Measurements from ENCODE around the gene MFN2.
"Not testable (repeated sequence)": the region's sequence is repeated elsewhere in the genome, so short reads cannot be mapped to it uniquely, and the experiment has no call there.

The MFN2 gene

DNA sequence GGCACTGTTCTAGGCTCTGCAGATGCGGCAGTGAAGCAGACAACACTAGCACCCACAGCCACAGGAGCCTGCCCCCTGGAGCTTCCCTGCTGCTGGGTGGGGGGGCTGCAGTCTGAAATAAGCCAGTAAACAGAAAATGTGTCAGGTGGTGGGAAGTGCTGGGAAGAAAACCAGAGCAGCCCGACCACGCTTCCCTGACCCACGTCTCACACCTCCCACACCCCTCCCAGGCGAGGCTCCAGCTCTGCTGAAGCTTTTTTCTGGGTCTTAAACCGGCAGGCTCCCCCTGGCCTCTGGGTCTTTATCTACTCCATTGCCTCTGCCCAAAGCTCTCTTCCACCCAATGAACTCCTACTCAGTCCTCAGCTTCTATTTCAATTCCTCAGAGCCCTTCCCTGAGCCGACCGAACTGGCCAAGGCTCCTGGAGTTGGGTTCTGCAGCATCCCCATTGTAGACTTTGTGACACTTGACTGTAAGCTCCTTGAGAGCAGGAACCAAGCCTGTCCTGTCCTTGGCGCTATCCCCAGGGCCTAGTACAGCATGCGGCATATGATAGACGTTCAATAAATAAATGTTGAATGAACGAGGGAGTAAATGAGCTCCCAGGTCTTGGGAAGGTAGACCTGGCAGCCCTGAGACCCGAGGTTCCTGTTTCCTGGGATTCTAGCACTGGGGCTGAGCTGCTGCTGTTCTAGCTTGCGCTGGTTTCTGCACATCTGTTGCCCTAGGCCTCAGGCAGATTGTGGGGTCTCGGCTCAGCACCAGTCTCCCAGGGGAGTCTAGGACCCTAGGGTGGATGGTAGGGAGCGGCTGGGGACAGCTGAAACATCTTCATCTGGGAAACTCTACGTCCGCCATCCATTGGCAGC is 57.5 kb downstream of the MFN2 start:
- peak overlapping the region; percentile 24 for H3K23ac ChIP-seq (ENCODE audit: low read length)
- no peak overlapping the region for H3K27ac ChIP-seq (ENCODE audit: low read depth, low read length)
- H2BK120ac ChIP-seq (ENCODE audit: low read depth, low read length) = no peak overlapping the region
- H3K9ac ChIP-seq (ENCODE audit: low read length) = no peak overlapping the region
- H3K56ac ChIP-seq (ENCODE audit: low read length) = no peak overlapping the region
- no peaks in the 10 kb centered on the region for H3K79me1 ChIP-seq (ENCODE audit: low read length)
- H2BK5ac ChIP-seq (ENCODE audit: low read length) = no peak overlapping the region
- H4K5ac ChIP-seq (ENCODE audit: low read length) = no peak overlapping the region
- H4K8ac ChIP-seq (ENCODE audit: low read depth, low read length) = no peak overlapping the region
- H3K18ac ChIP-seq (ENCODE audit: low read length) = no peak overlapping the region
- no peak overlapping the region for H3K4me3 ChIP-seq (ENCODE audit: low read length)
- no peaks in the 10 kb centered on the region for H3K4me1 ChIP-seq (ENCODE audit: control insufficient read depth, low read depth, low read length)
- H2AK5ac ChIP-seq (ENCODE audit: low read length) = no peak overlapping the region
- no CpG with 5 or more reads among the region's 18 CpGs for WGBS (ENCODE audit: extremely low coverage, insufficient coverage, low lambda C conversion rate)
- no peak overlapping the region for H3K4ac ChIP-seq (ENCODE audit: low read depth, low read length)
- no peak overlapping the region for H2BK15ac ChIP-seq (replicated peaks; ENCODE audit: low read depth)
- H3K4me2 ChIP-seq (ENCODE audit: low read length) = no peak overlapping the region
- H3K79me2 ChIP-seq (ENCODE audit: control insufficient read depth, insufficient read depth, low read length) = no peaks in the 10 kb centered on the region
- no peaks in the 10 kb centered on the region for H3K27me3 ChIP-seq (ENCODE audit: insufficient read depth, low read length, poor library complexity)
- no peak for DNase-seq
- no peaks in the 10 kb centered on the region for H3K36me3 ChIP-seq (ENCODE audit: control insufficient read depth, insufficient read depth, low read length)

DNA sequence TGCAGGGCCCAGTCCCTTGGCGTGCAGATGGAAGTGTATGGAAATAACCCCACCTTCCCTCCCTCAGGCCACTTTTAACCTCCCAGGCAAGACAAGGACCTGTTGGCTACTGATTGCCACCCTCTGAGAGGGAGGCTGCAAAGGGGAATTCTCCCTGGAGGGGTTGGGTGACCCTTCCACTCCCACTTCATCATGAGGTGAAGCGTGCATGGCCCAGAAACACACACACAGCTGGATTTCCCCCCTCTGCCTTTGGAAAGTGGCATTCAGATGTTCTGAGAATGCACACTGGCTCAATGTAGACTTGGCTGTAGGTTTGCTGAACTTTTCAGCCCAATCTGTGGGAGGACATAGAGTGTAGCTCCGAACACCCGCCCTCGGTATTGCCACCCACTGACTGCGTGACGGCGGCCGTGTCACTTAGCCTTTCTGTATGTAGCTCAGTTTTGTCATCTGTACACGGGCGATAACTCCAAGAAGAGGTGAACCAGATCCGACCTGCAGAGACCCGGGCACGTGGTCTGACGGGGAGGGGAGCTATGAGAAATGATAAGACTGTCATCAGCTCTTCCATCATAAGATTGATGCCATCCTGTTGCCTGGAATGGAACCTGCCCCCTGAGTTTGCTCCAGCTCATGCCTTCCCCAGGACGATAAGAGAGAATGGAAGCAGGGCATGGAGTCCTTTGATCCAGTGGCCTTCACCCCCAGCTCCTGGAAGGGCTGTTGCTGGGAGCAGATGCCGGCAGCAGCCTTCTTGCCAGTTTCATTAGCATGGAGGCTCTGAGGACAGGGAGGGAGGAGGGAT is 58.3 kb downstream of the MFN2 start:
- WGBS (ENCODE audit: extremely low coverage, insufficient coverage, low lambda C conversion rate) = no CpG with 5 or more reads among the region's 17 CpGs
- Histone ChIP-seq H3K9ac (ENCODE audit: low read length) (no peak overlapping the region), H2BK15ac (replicated peaks; ENCODE audit: low read depth) (no peak overlapping the region), H3K4me2 (ENCODE audit: low read length) (no peak overlapping the region), H2BK120ac (ENCODE audit: low read depth, low read length) (no peak overlapping the region), H3K27ac (ENCODE audit: low read depth, low read length) (no peak overlapping the region), H4K5ac (ENCODE audit: low read length) (no peak overlapping the region), H2BK5ac (ENCODE audit: low read length) (no peak overlapping the region), H3K79me1 (ENCODE audit: low read length) (no peaks in the 10 kb centered on the region), H3K56ac (ENCODE audit: low read length) (no peak overlapping the region), H4K8ac (ENCODE audit: low read depth, low read length) (no peak overlapping the region), H3K18ac (ENCODE audit: low read length) (no peak overlapping the region), H3K36me3 (ENCODE audit: control insufficient read depth, insufficient read depth, low read length) (no peaks in the 10 kb centered on the region), H3K4me3 (ENCODE audit: low read length) (no peak overlapping the region), H3K27me3 (ENCODE audit: insufficient read depth, low read length, poor library complexity) (no peaks in the 10 kb centered on the region), H3K23ac (ENCODE audit: low read length) (no peak overlapping the region), H3K4ac (ENCODE audit: low read depth, low read length) (no peak overlapping the region), H2AK5ac (ENCODE audit: low read length) (no peak overlapping the region), H3K4me1 (ENCODE audit: control insufficient read depth, low read depth, low read length) (no peaks in the 10 kb centered on the region), H3K79me2 (ENCODE audit: control insufficient read depth, insufficient read depth, low read length) (no peaks in the 10 kb centered on the region)
- no peak for DNase-seq

- no peak overlapping the region for H3K18ac ChIP-seq (ENCODE audit: low read length)
- H2BK5ac ChIP-seq (ENCODE audit: low read length) = no peak overlapping the region
- no peak overlapping the region for H3K9ac ChIP-seq (ENCODE audit: low read length)
- H3K79me1 ChIP-seq (ENCODE audit: low read length) = no peaks in the 10 kb centered on the region
- no peak overlapping the region for H3K4me3 ChIP-seq (ENCODE audit: low read length)
- H3K4me2 ChIP-seq (ENCODE audit: low read length) = no peak overlapping the region
- H4K5ac ChIP-seq (ENCODE audit: low read length) = no peak overlapping the region
- H3K36me3 ChIP-seq (ENCODE audit: control insufficient read depth, insufficient read depth, low read length) = no peaks in the 10 kb centered on the region
- H3K79me2 ChIP-seq (ENCODE audit: control insufficient read depth, insufficient read depth, low read length) = no peaks in the 10 kb centered on the region
- no CpG with 5 or more reads among the region's 2 CpGs for WGBS (ENCODE audit: extremely low coverage, insufficient coverage, low lambda C conversion rate)
- H3K27ac ChIP-seq (ENCODE audit: low read depth, low read length) = no peak overlapping the region
- no peak overlapping the region for H4K8ac ChIP-seq (ENCODE audit: low read depth, low read length)
- no peak overlapping the region for H3K56ac ChIP-seq (ENCODE audit: low read length)
- H2BK120ac ChIP-seq (ENCODE audit: low read depth, low read length) = no peak overlapping the region
- no peak overlapping the region for H2BK15ac ChIP-seq (replicated peaks; ENCODE audit: low read depth)
- H3K27me3 ChIP-seq (ENCODE audit: insufficient read depth, low read length, poor library complexity) = no peaks in the 10 kb centered on the region
- DNase-seq = no peak
- no peaks in the 10 kb centered on the region for H3K4me1 ChIP-seq (ENCODE audit: control insufficient read depth, low read depth, low read length)
- no peak overlapping the region for H2AK5ac ChIP-seq (ENCODE audit: low read length)
- H3K23ac ChIP-seq (ENCODE audit: low read length) = no peak overlapping the region
- no peak overlapping the region for H3K4ac ChIP-seq (ENCODE audit: low read depth, low read length)
Measured at GRCh38 chr1:12039164-12039525, 58.9 kb downstream of the MFN2 start.

DNA sequence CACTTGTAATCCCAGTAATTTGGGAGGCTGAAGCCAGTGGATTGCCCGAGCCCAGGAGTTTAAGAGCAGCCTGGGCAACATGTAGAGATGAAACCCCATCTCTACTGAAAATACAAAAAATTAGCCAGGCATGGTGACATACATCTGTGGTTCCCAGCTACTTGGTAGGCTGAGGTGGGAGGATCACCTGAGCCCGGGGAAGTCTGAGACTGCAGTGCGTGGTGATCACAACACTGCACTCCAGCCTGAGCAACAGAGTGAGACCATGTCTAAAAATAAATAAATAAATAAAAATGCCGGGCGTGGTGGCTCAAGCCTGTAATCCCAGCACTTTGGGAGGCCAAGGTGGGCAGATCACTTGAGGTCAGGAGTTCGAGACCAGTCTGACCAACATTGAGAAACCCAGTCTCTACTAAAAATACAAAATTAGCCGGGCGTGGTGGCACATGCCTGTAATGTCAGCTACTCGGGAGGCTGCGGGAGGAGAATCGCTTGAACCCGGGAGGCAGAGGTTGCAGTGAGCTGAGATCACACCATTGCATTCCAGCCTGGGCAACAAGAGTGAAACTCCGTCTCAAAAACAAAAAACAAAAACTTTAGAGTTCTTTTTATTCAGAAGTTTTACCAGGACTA is 59.7 kb downstream of the MFN2 start:
- not testable (repeated sequence) for H3K36me3 ChIP-seq (ENCODE audit: control insufficient read depth, insufficient read depth, low read length); H3K27me3 ChIP-seq (ENCODE audit: insufficient read depth, low read length, poor library complexity); H2AK5ac ChIP-seq (ENCODE audit: low read length); H3K4me2 ChIP-seq (ENCODE audit: low read length); H3K9ac ChIP-seq (ENCODE audit: low read length); H2BK120ac ChIP-seq (ENCODE audit: low read depth, low read length); H3K79me2 ChIP-seq (ENCODE audit: control insufficient read depth, insufficient read depth, low read length); H3K23ac ChIP-seq (ENCODE audit: low read length); H3K4me1 ChIP-seq (ENCODE audit: control insufficient read depth, low read depth, low read length); H2BK5ac ChIP-seq (ENCODE audit: low read length); H3K79me1 ChIP-seq (ENCODE audit: low read length); H3K18ac ChIP-seq (ENCODE audit: low read length); H3K56ac ChIP-seq (ENCODE audit: low read length); H2BK15ac ChIP-seq (replicated peaks; ENCODE audit: low read depth); H3K27ac ChIP-seq (ENCODE audit: low read depth, low read length); DNase-seq; H3K4me3 ChIP-seq (ENCODE audit: low read length); H4K8ac ChIP-seq (ENCODE audit: low read depth, low read length); H4K5ac ChIP-seq (ENCODE audit: low read length); H3K4ac ChIP-seq (ENCODE audit: low read depth, low read length)
- WGBS (ENCODE audit: extremely low coverage, insufficient coverage, low lambda C conversion rate) = no CpG with 5 or more reads among the region's 13 CpGs

DNA sequence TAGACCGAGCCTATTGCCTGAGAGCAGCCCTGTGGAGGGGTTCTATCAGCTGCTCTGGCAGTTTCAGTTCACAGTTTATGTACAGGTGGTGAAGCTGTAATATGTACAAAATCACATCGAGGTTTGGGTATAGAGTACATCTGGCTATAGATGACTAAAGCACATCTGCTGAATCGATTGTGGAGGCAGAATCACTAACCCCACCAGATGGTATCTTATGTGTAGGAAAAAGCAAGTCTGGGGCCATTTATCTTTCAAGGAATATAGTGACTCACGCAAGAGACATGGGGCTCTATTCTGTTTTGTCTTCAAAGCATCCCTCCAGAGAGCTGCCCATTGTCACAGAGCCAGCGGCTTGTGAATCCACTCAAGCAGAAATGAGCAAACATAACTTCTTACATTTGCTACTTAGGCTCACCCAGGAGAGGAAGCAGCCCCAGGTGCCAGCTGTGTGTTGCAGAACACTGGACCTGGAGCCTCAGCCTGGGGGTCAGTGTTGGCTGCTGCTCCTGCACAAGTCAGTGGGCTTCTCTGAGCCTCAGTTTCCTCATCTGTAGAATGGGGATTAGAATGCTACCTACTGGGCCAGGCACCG is 60.3 kb downstream of the MFN2 start:
- no CpG with 5 or more reads among the region's 6 CpGs for WGBS (ENCODE audit: extremely low coverage, insufficient coverage, low lambda C conversion rate)
- H3K4me3 ChIP-seq (ENCODE audit: low read length) = no peak overlapping the region
- H3K27ac ChIP-seq (ENCODE audit: low read depth, low read length) = no peak overlapping the region
- no peak overlapping the region for H2BK15ac ChIP-seq (replicated peaks; ENCODE audit: low read depth)
- no peak overlapping the region for H2AK5ac ChIP-seq (ENCODE audit: low read length)
- no peak overlapping the region for H4K5ac ChIP-seq (ENCODE audit: low read length)
- H3K4ac ChIP-seq (ENCODE audit: low read depth, low read length) = no peak overlapping the region
- H3K4me2 ChIP-seq (ENCODE audit: low read length) = no peak overlapping the region
- no peak overlapping the region for H3K56ac ChIP-seq (ENCODE audit: low read length)
- H3K79me2 ChIP-seq (ENCODE audit: control insufficient read depth, insufficient read depth, low read length) = no peaks in the 10 kb centered on the region
- H3K9ac ChIP-seq (ENCODE audit: low read length) = no peak overlapping the region
- H3K79me1 ChIP-seq (ENCODE audit: low read length) = no peaks in the 10 kb centered on the region
- H3K36me3 ChIP-seq (ENCODE audit: control insufficient read depth, insufficient read depth, low read length) = no peaks in the 10 kb centered on the region
- H2BK120ac ChIP-seq (ENCODE audit: low read depth, low read length) = no peak overlapping the region
- H3K23ac ChIP-seq (ENCODE audit: low read length) = no peak overlapping the region
- H4K8ac ChIP-seq (ENCODE audit: low read depth, low read length) = no peak overlapping the region
- H3K4me1 ChIP-seq (ENCODE audit: control insufficient read depth, low read depth, low read length) = no peaks in the 10 kb centered on the region
- DNase-seq = no peak
- no peak overlapping the region for H3K18ac ChIP-seq (ENCODE audit: low read length)
- H2BK5ac ChIP-seq (ENCODE audit: low read length) = no peak overlapping the region
- no peaks in the 10 kb centered on the region for H3K27me3 ChIP-seq (ENCODE audit: insufficient read depth, low read length, poor library complexity)
